ENCODE data around the gene GPR143.

DNA sequence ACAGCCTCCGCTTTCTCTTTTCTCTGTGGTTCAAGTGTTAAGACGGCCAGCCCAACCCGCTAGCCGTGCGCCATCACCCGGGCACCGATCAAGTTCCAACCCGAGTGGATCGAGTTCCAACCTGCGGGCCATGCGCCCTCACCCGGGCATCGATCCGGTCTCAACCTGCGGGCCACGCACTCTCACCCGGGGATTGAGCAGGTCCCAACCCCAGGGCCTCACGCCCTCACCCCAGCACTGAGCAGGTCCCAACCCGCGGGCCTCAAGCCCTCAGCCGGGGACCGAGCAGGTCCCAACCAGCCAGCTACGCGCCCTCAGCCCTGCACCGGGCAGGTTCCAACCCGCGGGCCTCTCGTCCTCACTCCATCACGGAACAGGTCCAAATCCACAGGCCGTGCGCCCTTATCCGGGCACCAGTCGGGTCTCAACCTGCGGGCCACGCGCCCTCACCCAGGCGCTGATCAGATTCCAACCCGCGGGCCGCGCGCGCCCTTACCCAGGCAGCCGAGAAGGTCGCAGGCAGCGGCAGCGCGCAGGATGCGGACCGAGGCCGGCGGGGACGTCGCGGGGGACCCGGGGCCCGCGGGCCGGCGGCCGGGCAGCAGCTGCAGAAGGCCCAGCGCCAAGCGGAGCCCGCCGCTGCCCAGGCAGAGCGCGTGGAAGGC, 443 bp downstream of the GPR143 start:
- TF ChIP-seq CSDC2 (CRISPR knock-in tag; IDR thresholded peaks at IDR 0.05): no peak
- no peak for TF ChIP-seq SNAI2 (CRISPR knock-in tag; IDR thresholded peaks at IDR 0.05)
- TF ChIP-seq ZFP3 (CRISPR knock-in tag; IDR thresholded peaks at IDR 0.05): no peak
- no peak for TF ChIP-seq PPARA (CRISPR knock-in tag; IDR thresholded peaks at IDR 0.05; ENCODE audit: borderline replicate concordance)
- TF ChIP-seq ZFP30 (CRISPR knock-in tag; IDR thresholded peaks at IDR 0.05): no peak
- no peak for TF ChIP-seq TOX (CRISPR knock-in tag; IDR thresholded peaks at IDR 0.05; ENCODE audit: borderline replicate concordance)
- no peak for TF ChIP-seq ISL1 (CRISPR knock-in tag; IDR thresholded peaks at IDR 0.05)
- no peak for TF ChIP-seq ZNF8 (CRISPR knock-in tag; IDR thresholded peaks at IDR 0.05)
- no peak for TF ChIP-seq ESRRG (CRISPR knock-in tag; IDR thresholded peaks at IDR 0.05)
- TF ChIP-seq CREB5 (CRISPR knock-in tag; IDR thresholded peaks at IDR 0.05; ENCODE audit: low read depth): no peak
